ENCODE measurements around the gene POC1A. TPM values are rescaled to one million over a fixed set of nuclear protein-coding genes. Genes with fewer than 3 reads are reported as not detected.

The POC1A gene
- total and polyA plus RNA-seq, 9 of the 15 experiments (the other 6 are each of a cell fraction or from before 2014, with no cell fraction given) = 7.2 to 17.5 (median 12.1) TPM

- TF ChIP-seq RAD51 (IDR thresholded peaks at IDR 0.05; ENCODE audit: borderline replicate concordance, low read depth) (no peak), HNRNPLL (IDR thresholded peaks at IDR 0.05; ENCODE audit: low read depth, low read length, poor library complexity, severe bottlenecking) (no peak), NRF1 (conservative IDR thresholded peaks at IDR 0.05 in 1 of 2, IDR thresholded peaks at IDR 0.05 in 1 of 2) (peak; percentile 63 to 66), ZFP1 (CRISPR knock-in tag; IDR thresholded peaks at IDR 0.05) (no peak), ZEB2 (IDR thresholded peaks at IDR 0.05) (peak; percentile 59; the same call in 1 of the 2 replicates), POLR3A (IDR thresholded peaks at IDR 0.05; ENCODE audit: borderline replicate concordance, extremely low read depth, insufficient read depth, insufficient read length) (no peak), NUFIP1 (IDR thresholded peaks at IDR 0.05; ENCODE audit: partially characterized antibody) (no peak), ZKSCAN8 (CRISPR knock-in tag; IDR thresholded peaks at IDR 0.05) (no peak), BCOR (IDR thresholded peaks at IDR 0.05) (no peak), ZFX (CRISPR knock-in tag; IDR thresholded peaks at IDR 0.05) (peak; percentile 66), SREBF2 (CRISPR knock-in tag; IDR thresholded peaks at IDR 0.05) (no peak)
- TF ChIP-seq, protein P1, sequence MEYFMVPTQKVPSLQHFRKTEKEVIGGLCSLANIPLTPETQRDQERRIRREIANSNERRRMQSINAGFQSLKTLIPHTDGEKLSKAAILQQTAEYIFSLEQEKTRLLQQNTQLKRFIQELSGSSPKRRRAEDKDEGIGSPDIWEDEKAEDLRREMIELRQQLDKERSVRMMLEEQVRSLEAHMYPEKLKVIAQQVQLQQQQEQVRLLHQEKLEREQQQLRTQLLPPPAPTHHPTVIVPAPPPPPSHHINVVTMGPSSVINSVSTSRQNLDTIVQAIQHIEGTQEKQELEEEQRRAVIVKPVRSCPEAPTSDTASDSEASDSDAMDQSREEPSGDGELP (CRISPR knock-in tag; IDR thresholded peaks at IDR 0.05; ENCODE audit: borderline replicate concordance) = peak; percentile 53; the same call in 1 of the 2 replicates
- TF ChIP-seq, protein P2, sequence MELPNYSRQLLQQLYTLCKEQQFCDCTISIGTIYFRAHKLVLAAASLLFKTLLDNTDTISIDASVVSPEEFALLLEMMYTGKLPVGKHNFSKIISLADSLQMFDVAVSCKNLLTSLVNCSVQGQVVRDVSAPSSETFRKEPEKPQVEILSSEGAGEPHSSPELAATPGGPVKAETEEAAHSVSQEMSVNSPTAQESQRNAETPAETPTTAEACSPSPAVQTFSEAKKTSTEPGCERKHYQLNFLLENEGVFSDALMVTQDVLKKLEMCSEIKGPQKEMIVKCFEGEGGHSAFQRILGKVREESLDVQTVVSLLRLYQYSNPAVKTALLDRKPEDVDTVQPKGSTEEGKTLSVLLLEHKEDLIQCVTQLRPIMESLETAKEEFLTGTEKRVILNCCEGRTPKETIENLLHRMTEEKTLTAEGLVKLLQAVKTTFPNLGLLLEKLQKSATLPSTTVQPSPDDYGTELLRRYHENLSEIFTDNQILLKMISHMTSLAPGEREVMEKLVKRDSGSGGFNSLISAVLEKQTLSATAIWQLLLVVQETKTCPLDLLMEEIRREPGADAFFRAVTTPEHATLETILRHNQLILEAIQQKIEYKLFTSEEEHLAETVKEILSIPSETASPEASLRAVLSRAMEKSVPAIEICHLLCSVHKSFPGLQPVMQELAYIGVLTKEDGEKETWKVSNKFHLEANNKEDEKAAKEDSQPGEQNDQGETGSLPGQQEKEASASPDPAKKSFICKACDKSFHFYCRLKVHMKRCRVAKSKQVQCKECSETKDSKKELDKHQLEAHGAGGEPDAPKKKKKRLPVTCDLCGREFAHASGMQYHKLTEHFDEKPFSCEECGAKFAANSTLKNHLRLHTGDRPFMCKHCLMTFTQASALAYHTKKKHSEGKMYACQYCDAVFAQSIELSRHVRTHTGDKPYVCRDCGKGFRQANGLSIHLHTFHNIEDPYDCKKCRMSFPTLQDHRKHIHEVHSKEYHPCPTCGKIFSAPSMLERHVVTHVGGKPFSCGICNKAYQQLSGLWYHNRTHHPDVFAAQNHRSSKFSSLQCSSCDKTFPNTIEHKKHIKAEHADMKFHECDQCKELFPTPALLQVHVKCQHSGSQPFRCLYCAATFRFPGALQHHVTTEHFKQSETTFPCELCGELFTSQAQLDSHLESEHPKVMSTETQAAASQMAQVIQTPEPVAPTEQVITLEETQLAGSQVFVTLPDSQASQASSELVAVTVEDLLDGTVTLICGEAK (IDR thresholded peaks at IDR 0.05) = no peak
- TF ChIP-seq, protein P2 (CRISPR knock-in tag; IDR thresholded peaks at IDR 0.05) = no peak
- TF ChIP-seq, protein P3, sequence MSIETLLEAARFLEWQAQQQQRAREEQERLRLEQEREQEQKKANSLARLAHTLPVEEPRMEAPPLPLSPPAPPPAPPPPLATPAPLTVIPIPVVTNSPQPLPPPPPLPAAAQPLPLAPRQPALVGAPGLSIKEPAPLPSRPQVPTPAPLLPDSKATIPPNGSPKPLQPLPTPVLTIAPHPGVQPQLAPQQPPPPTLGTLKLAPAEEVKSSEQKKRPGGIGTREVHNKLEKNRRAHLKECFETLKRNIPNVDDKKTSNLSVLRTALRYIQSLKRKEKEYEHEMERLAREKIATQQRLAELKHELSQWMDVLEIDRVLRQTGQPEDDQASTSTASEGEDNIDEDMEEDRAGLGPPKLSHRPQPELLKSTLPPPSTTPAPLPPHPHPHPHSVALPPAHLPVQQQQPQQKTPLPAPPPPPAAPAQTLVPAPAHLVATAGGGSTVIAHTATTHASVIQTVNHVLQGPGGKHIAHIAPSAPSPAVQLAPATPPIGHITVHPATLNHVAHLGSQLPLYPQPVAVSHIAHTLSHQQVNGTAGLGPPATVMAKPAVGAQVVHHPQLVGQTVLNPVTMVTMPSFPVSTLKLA (conservative IDR thresholded peaks at IDR 0.05) = no peak
These were observed 26.0 kb downstream of the POC1A start (continued) for GRCh38 chr3:52128118-52128683.

Measured in K562 (cell line).